Uterus (tissue), 2 donors: ENCODE data around the gene WDFY2.

Source experiments
- POLR2A ChIP-seq, 2 donors: fragments of 450-650 bp; IDR thresholded peaks; one replicate each; pipeline ENCODE4 v1.6.1; 2016; ENCODE audit warnings: antibody characterized with exemption in 2 of 2, mild to moderate bottlenecking in 1 of 2, moderate library complexity in 1 of 2
- TF ChIP-seq, protein P1 (sequence below), 4 experiments: fragments of 200-600 bp in 2 of 4; fragments of 450-650 bp in 2 of 4; sonication (generic) in 2 of 4; IDR thresholded peaks; one replicate each; pipeline ENCODE4 v1.5.1; 2016 to 2019; ENCODE audit warnings: antibody characterized with exemption in 4 of 4, mild to moderate bottlenecking in 2 of 4, moderate library complexity in 1 of 4

GRCh38 chr13:51541037-51541436, 43.2 kb upstream of the WDFY2 start:
- no peak for TF ChIP-seq POLR2A (IDR thresholded peaks at IDR 0.05)
- TF ChIP-seq, protein P1, sequence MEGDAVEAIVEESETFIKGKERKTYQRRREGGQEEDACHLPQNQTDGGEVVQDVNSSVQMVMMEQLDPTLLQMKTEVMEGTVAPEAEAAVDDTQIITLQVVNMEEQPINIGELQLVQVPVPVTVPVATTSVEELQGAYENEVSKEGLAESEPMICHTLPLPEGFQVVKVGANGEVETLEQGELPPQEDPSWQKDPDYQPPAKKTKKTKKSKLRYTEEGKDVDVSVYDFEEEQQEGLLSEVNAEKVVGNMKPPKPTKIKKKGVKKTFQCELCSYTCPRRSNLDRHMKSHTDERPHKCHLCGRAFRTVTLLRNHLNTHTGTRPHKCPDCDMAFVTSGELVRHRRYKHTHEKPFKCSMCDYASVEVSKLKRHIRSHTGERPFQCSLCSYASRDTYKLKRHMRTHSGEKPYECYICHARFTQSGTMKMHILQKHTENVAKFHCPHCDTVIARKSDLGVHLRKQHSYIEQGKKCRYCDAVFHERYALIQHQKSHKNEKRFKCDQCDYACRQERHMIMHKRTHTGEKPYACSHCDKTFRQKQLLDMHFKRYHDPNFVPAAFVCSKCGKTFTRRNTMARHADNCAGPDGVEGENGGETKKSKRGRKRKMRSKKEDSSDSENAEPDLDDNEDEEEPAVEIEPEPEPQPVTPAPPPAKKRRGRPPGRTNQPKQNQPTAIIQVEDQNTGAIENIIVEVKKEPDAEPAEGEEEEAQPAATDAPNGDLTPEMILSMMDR (IDR thresholded peaks at IDR 0.05), result no peak
